ENCODE data around the gene TMEM144.

Gene TMEM144

GRCh38 chr4:158280856-158281255 lies 70.6 kb downstream of the TMEM144 start:
- Histone ChIP-seq H3K4me1 (ENCODE audit: insufficient read depth, low read length) (peaks cover 2% of the 10 kb centered on the region; the same call in 1 of the 2 replicates), H3K36me3 (ENCODE audit: insufficient read depth, low read length) (no peaks in the 10 kb centered on the region), H3K9me3 (ENCODE audit: control insufficient read depth, insufficient read depth, low read length) (no peaks in the 10 kb centered on the region), H3K9ac (ENCODE audit: low read depth, low read length) (no peak overlapping the region)

DNA sequence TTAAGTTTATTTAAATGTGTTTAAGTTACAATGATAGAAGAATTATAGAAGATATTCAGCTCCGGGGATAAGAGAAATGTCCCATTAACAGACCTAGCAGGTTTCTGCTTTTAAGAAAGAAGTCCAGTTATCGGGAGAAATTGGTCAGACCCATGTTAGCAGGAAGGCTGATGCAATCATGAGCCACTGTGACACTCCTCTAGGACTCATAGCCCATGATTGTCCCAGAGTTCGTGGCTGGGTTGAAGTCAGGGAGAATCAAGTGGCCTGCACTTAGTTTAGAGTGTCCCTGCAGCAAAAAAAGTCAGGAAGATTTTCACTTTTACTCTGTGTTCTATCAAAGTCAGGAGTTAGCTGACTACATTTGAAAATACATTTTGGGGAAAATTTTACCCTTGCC lies 72.0 kb downstream of the TMEM144 start:
- Histone ChIP-seq H3K36me3 (ENCODE audit: insufficient read depth, low read length) (no peaks in the 10 kb centered on the region), H3K4me1 (ENCODE audit: insufficient read depth, low read length) (peaks cover 9% of the 10 kb centered on the region; the same call in 1 of the 2 replicates), H3K9me3 (ENCODE audit: control insufficient read depth, insufficient read depth, low read length) (no peaks in the 10 kb centered on the region), H3K9ac (ENCODE audit: low read depth, low read length) (no peak overlapping the region)

- H3K9me3 ChIP-seq (ENCODE audit: control insufficient read depth, insufficient read depth, low read length): no peaks in the 10 kb centered on the region
- H3K9ac ChIP-seq (ENCODE audit: low read depth, low read length): no peak overlapping the region
- no peaks in the 10 kb centered on the region for H3K36me3 ChIP-seq (ENCODE audit: insufficient read depth, low read length)
- peaks cover 9% of the 10 kb centered on the region; the same call in 1 of the 2 replicates for H3K4me1 ChIP-seq (ENCODE audit: insufficient read depth, low read length)
These were observed 75.3 kb downstream of the TMEM144 start for GRCh38 chr4:158285429-158286216.

- peaks cover 5% of the 10 kb centered on the region; the same call in 1 of the 2 replicates for H3K9me3 ChIP-seq (ENCODE audit: control insufficient read depth, insufficient read depth, low read length)
- H3K36me3 ChIP-seq (ENCODE audit: insufficient read depth, low read length): no peaks in the 10 kb centered on the region
- no peak overlapping the region for H3K9ac ChIP-seq (ENCODE audit: low read depth, low read length)
- H3K4me1 ChIP-seq (ENCODE audit: insufficient read depth, low read length): peaks cover 6% of the 10 kb centered on the region; the same call in 1 of the 2 replicates
These were observed 80.6 kb downstream of the TMEM144 start for GRCh38 chr4:158290912-158291311.

- Histone ChIP-seq H3K4me1 (ENCODE audit: insufficient read depth, low read length) (no peaks in the 10 kb centered on the region; the same call in 1 of the 2 replicates), H3K9me3 (ENCODE audit: control insufficient read depth, insufficient read depth, low read length) (peaks cover 5% of the 10 kb centered on the region; the same call in 1 of the 2 replicates)
These were observed 81.2 kb downstream of the TMEM144 start for GRCh38 chr4:158291334-158292055.

DNA sequence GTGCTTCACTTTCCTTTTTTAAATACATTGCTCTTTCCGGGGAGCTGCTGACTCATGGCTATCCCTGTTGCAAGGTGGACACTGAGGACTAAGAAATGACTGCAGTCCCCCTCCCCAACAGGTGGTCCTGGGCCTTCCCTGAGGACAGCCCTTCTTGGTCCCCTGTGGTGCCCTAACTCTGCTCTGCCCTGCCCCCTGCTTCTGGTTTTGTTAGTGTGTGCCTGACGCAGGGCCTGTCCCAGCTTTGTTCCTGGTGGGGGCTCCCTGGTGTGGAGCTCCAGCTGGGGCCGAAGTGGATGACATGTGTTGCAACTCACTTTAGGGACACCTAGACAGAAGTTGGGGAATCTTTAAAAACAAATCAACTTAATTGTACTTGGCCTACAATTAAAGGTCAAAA lies 81.9 kb downstream of the TMEM144 start:
- H3K9ac ChIP-seq (ENCODE audit: low read depth, low read length): no peak overlapping the region
- no peaks in the 10 kb centered on the region for H3K36me3 ChIP-seq (ENCODE audit: insufficient read depth, low read length)
- H3K4me1 ChIP-seq (ENCODE audit: insufficient read depth, low read length): no peaks in the 10 kb centered on the region
- H3K9me3 ChIP-seq (ENCODE audit: control insufficient read depth, insufficient read depth, low read length): peaks cover 5% of the 10 kb centered on the region; the same call in 1 of the 2 replicates

More at GRCh38 chr4:158291334-158292055, 81.2 kb downstream of the TMEM144 start:
- Histone ChIP-seq H3K9ac (ENCODE audit: low read depth, low read length) (no peak overlapping the region), H3K36me3 (ENCODE audit: insufficient read depth, low read length) (no peaks in the 10 kb centered on the region)

- Histone ChIP-seq H3K9me3 (ENCODE audit: control insufficient read depth, insufficient read depth, low read length) (peaks cover 5% of the 10 kb centered on the region; the same call in 1 of the 2 replicates), H3K36me3 (ENCODE audit: insufficient read depth, low read length) (no peaks in the 10 kb centered on the region), H3K4me1 (ENCODE audit: insufficient read depth, low read length) (no peaks in the 10 kb centered on the region), H3K9ac (ENCODE audit: low read depth, low read length) (no peak overlapping the region)
These were observed 84.8 kb downstream of the TMEM144 start for GRCh38 chr4:158295053-158295452.

- Histone ChIP-seq H3K36me3 (ENCODE audit: insufficient read depth, low read length) (no peaks in the 10 kb centered on the region), H3K4me1 (ENCODE audit: insufficient read depth, low read length) (no peaks in the 10 kb centered on the region), H3K9ac (ENCODE audit: low read depth, low read length) (no peak overlapping the region), H3K9me3 (ENCODE audit: control insufficient read depth, insufficient read depth, low read length) (peaks cover 5% of the 10 kb centered on the region; the same call in 1 of the 2 replicates)
These were observed 87.6 kb downstream of the TMEM144 start for GRCh38 chr4:158297866-158298265.

DNA sequence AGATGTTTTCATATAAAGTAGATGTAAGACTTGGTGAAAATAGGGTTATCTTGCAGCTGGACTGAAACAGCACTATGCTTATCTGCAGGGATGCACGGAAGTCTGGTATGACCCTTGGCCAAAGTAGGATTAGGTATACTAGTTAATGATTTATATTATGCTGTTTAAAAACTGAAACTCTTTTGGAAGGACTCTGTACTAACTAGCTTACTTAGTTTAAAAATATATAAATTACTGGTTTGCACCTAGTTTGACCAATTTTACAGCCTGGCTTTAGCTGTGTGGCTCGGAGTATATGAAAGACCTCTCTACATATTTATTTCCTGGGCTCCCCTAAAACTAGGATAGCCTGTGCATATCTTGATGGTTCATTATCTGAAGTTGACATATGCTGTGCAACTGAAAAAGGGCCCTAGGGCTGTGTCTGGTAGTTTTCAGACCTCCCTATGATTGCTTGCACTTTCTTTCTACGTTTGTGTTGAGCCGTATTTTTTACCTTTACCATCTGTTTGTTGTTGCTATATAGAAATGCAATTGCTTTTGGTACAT lies 89.2 kb downstream of the TMEM144 start:
- no peak overlapping the region for H3K9ac ChIP-seq (ENCODE audit: low read depth, low read length)
- H3K9me3 ChIP-seq (ENCODE audit: control insufficient read depth, insufficient read depth, low read length): peaks cover 2% of the 10 kb centered on the region; the same call in 1 of the 2 replicates
- H3K4me1 ChIP-seq (ENCODE audit: insufficient read depth, low read length): no peaks in the 10 kb centered on the region
- no peaks in the 10 kb centered on the region for H3K36me3 ChIP-seq (ENCODE audit: insufficient read depth, low read length)

DNA sequence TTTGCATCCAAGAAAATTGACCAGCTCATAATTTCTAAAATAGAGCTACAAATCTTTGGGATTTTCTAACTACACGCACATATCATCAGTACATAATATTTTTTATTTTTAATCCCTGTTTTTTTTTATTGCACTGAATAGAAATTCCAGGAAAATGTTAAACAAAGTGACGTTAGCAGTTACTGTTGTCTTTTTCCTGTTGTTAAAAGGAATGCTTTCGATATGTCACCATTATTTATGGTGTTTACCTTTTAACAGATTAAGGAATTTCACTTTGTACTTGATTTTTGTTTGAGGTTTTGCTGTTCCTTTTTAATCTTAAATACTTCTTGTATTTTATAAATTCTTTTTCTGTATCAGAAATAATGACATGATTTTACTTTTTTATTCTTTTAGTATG lies 89.7 kb downstream of the TMEM144 start:
- Histone ChIP-seq H3K9me3 (ENCODE audit: control insufficient read depth, insufficient read depth, low read length) (no peaks in the 10 kb centered on the region), H3K4me1 (ENCODE audit: insufficient read depth, low read length) (no peaks in the 10 kb centered on the region), H3K9ac (ENCODE audit: low read depth, low read length) (no peak overlapping the region), H3K36me3 (ENCODE audit: insufficient read depth, low read length) (no peaks in the 10 kb centered on the region)

GRCh38 chr4:158302076-158302866 lies 92.0 kb downstream of the TMEM144 start:
- Histone ChIP-seq H3K4me1 (ENCODE audit: insufficient read depth, low read length) (no peaks in the 10 kb centered on the region), H3K9ac (ENCODE audit: low read depth, low read length) (no peak overlapping the region), H3K9me3 (ENCODE audit: control insufficient read depth, insufficient read depth, low read length) (no peaks in the 10 kb centered on the region), H3K36me3 (ENCODE audit: insufficient read depth, low read length) (no peaks in the 10 kb centered on the region)

DNA sequence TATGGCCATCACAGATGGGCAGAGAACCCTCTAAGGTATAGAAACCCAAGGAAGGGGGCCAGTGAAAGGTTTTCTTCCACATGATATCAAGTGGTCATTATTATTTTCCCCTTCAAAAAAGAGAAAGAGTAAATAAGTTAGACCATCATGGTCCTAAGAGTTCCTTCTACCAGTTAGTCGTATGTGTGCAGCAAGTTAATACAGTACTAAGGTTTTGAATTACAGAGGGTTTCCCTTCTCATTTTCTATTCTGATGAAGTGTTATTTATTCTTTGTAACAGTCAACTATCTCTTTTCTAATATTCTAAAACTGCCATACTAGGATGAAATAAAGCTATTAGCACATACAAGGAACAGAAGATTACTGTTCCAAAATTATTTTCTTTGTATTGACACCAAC lies 94.4 kb downstream of the TMEM144 start:
- H3K9ac ChIP-seq (ENCODE audit: low read depth, low read length): no peak overlapping the region
- H3K36me3 ChIP-seq (ENCODE audit: insufficient read depth, low read length): no peaks in the 10 kb centered on the region
- no peaks in the 10 kb centered on the region for H3K4me1 ChIP-seq (ENCODE audit: insufficient read depth, low read length)
- no peaks in the 10 kb centered on the region; the same call in 1 of the 2 replicates for H3K9me3 ChIP-seq (ENCODE audit: control insufficient read depth, insufficient read depth, low read length)
